A204.1 (cell line): ENCODE measurements around the gene CYBB.
A peak's percentile ranks its signal among the peaks of the same experiment; 100 is the strongest.
"Not testable (repeated sequence)": the region's sequence is repeated elsewhere in the genome, so short reads cannot be mapped to it uniquely, and the experiment has no call there.

ENCODE experiments used
- FAIRE-seq: peaks from 2 replicates; lab custom pipeline; 2012; peaks lifted over from hg19 to GRCh38; lab: Jason Lieb, UNC

The CYBB gene

DNA sequence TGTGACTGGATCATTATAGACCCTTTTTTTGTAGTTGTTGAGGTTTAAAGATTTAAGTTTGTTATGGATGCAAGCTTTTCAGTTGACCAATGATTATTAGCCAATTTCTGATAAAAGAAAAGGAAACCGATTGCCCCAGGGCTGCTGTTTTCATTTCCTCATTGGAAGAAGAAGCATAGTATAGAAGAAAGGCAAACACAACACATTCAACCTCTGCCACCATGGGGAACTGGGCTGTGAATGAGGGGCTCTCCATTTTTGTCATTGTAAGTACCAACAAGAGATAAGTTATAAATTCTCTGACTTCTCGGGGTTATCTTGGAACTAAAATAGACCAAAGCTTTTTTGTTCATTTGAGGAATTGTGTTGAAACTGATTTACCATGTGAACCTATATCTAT lies at the start of gene CYBB:
TSS of gene CYBB (plus strand) at position 203 of the 400 bp plus-strand sequence. CDS start at position 222, 19 bp downstream.
- FAIRE-seq: no peak

DNA sequence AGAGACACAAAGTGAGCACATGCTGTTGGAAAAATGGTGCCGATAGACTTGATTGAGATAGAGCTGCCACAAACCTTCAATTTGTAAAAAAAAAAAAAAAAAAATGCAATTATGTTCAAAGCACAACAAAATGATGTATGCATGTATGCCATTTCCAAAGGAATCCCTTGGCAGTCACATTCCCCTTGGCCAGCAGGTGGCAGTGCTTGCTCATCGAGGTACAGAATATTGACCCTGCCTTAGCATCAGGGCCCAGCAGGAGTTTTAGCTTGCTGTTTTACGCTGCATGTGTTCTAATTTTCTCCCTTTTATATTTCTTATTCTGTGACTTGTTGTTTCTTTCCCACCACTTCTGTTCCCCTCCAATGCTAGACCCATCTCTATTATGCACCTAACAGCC lies 34.5 kb upstream of the CYBB start:
- peak; percentile 90 for FAIRE-seq

DNA sequence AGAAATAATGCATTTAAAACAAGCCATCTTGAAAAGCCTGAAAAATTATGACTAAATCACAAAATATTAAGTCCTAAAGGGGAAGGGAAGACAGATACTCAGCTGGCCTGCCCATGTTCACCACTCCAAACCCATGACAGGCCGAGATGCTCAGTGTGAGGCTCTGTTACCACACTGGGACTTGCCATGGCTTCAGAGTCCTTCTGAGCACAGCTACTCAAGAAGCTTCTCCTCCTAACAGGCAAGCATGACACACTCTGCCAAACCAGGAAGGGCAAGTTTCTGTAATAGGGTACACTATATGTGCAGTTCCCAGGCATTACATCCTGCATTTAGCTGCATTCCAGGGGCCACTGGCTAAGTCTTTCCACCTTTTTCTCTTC lies 34.0 kb upstream of the CYBB start:
- no peak for FAIRE-seq

GRCh38 chrX:37746218-37746941 lies 33.5 kb upstream of the CYBB start:
- FAIRE-seq: no peak

DNA sequence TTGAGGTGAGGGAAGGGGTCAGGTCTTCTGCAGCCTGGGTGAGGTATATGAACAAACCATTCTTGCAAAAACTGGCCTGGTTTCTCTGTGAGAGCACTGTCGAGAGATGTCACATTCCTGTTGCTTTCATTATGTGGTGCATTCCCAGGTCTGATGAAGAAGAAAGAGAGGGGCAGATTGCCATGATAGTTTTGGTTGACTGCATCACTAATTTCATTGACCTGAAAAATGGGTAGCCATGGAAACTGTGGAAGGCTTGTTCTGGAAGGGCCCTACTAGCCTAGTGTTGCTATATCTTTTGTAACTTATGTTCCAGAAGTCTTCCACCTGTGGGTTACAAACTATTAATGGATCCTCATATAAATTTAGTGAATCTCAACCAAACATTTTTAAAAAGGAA lies 32.9 kb upstream of the CYBB start:
- no peak for FAIRE-seq

DNA sequence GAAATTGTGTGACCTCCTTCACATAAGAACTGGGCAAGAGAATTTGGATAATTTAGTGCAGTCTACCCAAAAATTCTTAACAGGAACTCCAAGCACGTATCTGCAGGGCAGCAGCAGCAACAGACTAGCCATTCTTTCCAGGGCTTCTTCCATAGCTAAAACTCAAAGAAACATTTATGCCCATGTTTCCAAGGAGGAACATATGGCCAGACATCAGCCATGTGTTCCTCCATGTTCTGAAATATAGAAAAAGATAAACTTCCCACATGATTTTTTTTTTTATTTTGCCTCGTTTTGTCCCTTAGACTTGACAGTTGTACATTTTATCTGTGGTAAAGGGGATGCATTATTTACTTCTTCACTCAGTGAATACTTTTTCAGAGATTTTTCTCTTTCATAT lies 27.6 kb upstream of the CYBB start:
- no peak for FAIRE-seq

DNA sequence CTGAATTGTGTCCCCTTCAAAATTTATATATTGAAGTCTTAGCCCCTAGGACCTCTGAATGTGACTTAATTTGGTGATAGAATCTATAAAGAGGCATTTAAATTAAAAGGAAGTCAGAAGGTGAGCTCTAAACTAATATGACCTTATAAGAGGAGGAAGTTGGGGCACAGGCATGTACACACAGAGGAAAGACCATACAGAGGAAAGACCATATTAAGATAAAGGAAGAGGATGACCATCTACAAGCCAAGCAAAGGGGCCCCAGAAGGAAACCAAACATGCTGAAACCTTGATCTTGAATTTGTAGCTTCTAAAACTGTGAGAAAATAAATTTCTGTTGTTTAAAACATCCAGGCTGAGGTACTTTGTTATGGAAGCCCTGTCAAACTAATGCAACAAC lies 26.9 kb upstream of the CYBB start:
- no peak for FAIRE-seq

GRCh38 chrX:37753384-37753783 lies 26.5 kb upstream of the CYBB start:
- FAIRE-seq: no peak

DNA sequence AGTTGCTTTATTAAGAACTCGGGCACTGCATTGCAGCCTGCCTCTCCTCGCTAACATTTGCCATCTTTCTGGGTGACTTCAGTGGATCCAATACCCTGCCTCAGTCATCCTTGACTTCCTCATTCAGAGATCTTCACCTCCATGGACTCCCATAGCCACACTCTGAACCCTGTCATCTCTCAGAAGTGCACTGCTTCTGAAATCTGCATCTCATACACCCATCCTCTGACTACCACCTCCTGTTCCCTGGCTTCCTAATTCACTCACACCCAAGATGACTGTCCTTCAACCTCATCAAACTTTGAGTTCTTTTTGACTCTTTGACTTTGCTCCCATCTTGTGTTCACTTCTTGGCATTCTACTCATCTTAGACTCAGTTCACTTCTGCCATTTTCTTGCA lies 25.3 kb upstream of the CYBB start:
- FAIRE-seq: no peak

DNA sequence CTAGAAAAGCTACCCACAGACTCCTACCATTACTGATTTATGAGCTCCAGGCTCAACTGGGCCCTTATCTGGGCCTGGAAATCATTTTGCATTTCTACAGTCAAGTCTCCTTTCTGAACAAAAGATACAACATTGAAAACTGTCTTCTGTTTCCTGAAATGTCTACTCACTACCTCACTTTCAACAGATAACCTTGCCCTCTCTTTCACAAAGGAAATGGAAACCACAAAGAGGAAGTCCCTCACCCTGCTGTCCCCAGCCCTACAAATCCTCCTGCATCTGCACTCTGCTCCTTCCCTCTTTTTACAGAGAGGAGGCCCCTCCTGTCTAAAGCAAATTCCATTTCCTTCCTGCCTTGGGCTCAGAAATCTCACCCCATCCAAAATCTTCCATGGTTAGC lies 24.8 kb upstream of the CYBB start:
- FAIRE-seq: no peak

DNA sequence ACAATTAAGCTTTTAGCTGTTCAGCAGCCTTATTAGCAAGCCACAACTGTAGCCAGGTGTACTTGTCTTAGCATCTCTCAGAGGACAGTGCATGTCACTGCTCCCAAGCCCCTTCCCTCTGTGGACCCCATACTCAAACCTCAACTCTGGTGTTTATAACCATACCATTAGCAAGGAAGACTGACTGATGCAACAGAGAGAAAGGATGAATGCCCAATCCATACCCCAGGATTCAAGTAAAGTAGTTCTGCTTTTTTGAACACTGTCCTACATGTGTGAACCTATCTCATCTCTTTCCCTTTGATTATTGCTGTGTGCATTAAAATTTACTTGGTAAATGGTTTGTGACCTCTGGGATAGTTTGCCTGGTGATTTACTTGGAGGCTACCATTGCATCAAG lies 22.8 kb upstream of the CYBB start:
- FAIRE-seq: no peak

- no peak for FAIRE-seq
Observed at GRCh38 chrX:37759351-37759750, 20.5 kb upstream of the CYBB start.

DNA sequence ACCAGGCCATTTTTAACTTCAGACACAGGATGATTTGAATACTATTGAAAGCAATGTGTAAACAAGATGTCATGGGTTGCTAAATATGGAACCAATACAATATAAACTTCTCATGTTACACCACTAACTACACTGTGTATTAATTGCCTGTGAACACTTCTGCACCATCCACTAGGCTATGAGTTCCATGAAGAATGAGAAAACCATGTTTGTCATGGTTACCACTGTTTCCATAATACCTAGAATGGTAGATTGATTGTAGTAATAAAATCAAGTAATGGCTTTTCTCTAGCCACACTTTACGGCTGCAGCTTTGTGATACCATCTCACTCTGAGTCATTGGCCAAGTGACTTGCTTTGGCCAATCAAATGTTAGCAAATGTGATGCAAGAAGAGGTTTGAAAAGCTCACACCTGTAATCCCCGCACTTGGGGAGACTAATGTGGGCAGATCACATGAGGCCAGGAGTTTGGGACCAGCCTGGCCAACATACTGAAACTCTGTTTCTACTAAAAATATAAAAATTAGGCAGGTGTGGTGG lies 19.9 kb upstream of the CYBB start:
- FAIRE-seq: no peak

DNA sequence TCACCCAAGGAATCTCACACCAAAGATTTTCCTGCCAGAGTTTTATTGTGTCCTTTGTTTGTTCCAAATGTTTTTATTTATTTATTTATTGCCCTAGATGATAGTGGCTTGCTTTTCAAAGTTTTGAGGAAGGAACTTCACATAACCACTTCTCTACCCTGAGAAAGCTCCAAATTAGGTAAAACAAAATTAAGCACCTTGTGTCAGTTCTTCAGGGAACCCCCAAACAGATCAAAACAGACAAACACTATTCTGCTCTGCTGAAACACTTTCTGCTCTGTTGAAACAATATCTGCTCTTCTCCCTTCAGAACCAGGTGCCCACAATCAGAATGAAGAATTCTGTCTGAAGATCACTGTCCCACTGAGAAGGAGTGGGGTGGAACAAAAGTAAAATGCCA lies 16.5 kb upstream of the CYBB start:
- FAIRE-seq: no peak

GRCh38 chrX:37765507-37765906 lies 14.4 kb upstream of the CYBB start:
- no peak for FAIRE-seq

- FAIRE-seq: no peak
Observed at GRCh38 chrX:37767430-37767829, 12.4 kb upstream of the CYBB start.

DNA sequence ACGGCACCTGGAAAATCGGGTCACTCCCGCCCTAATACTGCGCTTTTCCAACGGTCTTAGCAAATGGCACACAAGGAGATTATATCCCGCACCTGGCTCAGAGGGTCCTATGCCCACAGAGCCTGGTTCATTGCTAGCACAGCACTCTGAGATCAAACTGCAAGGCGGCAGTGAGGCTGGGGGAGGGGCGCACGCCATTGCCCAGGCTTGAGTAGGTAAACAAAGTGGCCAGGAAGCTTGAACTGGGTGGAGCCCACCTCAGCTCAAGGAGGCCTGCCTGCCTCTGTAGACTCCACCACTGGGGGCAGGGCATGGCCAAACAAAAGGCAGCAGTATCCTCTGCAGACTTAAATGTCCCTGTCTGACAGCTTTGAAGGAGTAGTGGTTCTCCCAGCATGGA lies 11.0 kb upstream of the CYBB start:
- not testable (repeated sequence) for FAIRE-seq

DNA sequence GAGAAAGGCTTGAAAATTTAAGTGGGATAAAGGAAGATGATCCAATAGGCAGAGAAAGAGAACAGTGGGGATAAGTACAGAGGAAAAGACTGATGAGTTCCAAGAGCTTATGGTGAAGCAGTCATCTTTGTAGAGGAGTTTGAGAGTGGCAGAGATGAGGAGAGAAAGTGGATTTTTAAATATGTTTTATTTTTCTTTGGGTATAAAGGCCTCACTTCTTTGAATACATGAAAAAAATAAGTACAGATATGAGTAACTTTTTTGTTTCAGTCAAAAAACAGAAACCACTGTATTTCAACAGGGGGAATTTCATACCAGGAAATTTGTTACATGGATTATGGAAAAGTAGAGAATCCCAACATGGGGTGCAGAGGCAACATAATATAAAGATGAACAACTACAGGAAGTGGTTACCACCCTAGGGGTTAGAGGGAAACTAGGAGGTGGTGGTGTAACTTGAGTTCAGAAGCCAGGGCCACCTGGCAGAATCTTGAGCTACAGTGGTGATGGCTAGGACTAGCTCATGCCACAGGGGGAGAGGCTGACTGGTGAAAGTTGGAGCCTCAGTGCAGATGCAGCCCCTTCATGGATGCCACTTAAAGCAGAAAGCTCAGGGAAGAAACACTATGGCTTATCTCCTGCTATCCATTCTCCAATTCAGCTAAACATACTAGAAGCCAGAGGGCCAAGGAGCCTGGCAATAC lies 3.4 kb upstream of the CYBB start:
- no peak for FAIRE-seq

- FAIRE-seq: no peak
Observed at GRCh38 chrX:37776987-37777325, 2.9 kb upstream of the CYBB start.

GRCh38 chrX:37781081-37781480 lies 1.2 kb downstream of the CYBB start:
- no peak for FAIRE-seq

GRCh38 chrX:37781814-37782213 lies 2.0 kb downstream of the CYBB start:
- FAIRE-seq: no peak

- no peak for FAIRE-seq
Observed at GRCh38 chrX:37782359-37782758, 2.5 kb downstream of the CYBB start.

GRCh38 chrX:37783305-37783704 lies 3.4 kb downstream of the CYBB start:
- no peak for FAIRE-seq

GRCh38 chrX:37785569-37785968 lies 5.7 kb downstream of the CYBB start:
- no peak for FAIRE-seq
